MM.1S (cell line): Measurements from ENCODE around the gene DHFR2.

Experiments used
- CTCF ChIP-seq: fragments of 300-600 bp; sonication (generic); IDR thresholded peaks from 2 replicates; pipeline ENCODE4 v1.5.1; 2016; ENCODE audit warnings: antibody characterized with exemption, low read length, mixed read lengths
- EZH2 ChIP-seq: fragments of 300-600 bp; sonication (generic); optimal IDR thresholded peaks from 2 replicates; pipeline ENCODE3; 2017; ENCODE audit warnings: low read depth, mild to moderate bottlenecking, antibody characterized with exemption, low read length, mixed read lengths
- EZH2phosphoT487 ChIP-seq: fragments of 300-600 bp; sonication (generic); IDR thresholded peaks from 2 replicates; pipeline ENCODE4 v1.6.1; 2018; ENCODE audit warnings: antibody characterized with exemption, low read length

- TF ChIP-seq EZH2phosphoT487 (no peak), CTCF (no peak), EZH2 (no peak)
Measured at GRCh38 chr3:94063496-94064119, 892 bp upstream of the DHFR2 start.
